K562 (cell line): Measurements from ENCODE around the gene GPD1L. TPM values are rescaled to one million over a fixed set of nuclear protein-coding genes. Genes with fewer than 3 reads are reported as not detected.

Source experiments
- ATAC-seq: fragments of 200-7000 bp; cut with Tn5 transposase; 3 replicates; pipeline ENCODE4 v1.9.1; 2020; ENCODE audit warnings: moderate library complexity
- BruUV-seq: library from RNA; stranded (reverse); fragments of 400-500 nt; replicated peaks from 2 replicates; lab custom pipeline; 2021; lab: Mats Ljungman, UMichigan
- CTCF ChIA-PET: fragments of 300-600 bp; formaldehyde crosslinking; extraction: SDS; loops from one replicate; lab custom pipeline; 2021; ENCODE audit warnings: low intra/inter-chr PET ratio; lab: Yijun Ruan, JAX
- POLR2A ChIA-PET: fragments of 300-600, 350-650 bp; sonication (Branson Sonifier 250); formaldehyde crosslinking; extraction: SDS; loops from one replicate; lab custom pipeline; 2021; ENCODE audit warnings: antibody characterized with exemption, inconsistent platforms; lab: Yijun Ruan, JAX
- DNase-seq, 4 experiments: peaks; one replicate each; pipeline versions ENCODE4 v3.0.0 to v3.0.0-alpha.2; 2011 to 2018; ENCODE audit warnings: low spot score in 3 of 4, mixed read lengths in 3 of 4; ENCODE audit errors: extremely low read depth in 1 of 4
- FAIRE-seq: peaks from 2 replicates; lab custom pipeline; 2011; peaks lifted over from hg19 to GRCh38; lab: Jason Lieb, UNC
- H2AFZ ChIP-seq: 2 replicates; pipeline ENCODE4 v1.6.0; 2011; ENCODE audit warnings: low read depth, low read length, control low read depth, inconsistent platforms
- H3K27ac ChIP-seq: fragments of 200-600 bp; 3 replicates; pipeline ENCODE4 v1.8.0; 2011; ENCODE audit warnings: low read depth, mild to moderate bottlenecking, control low read depth, inconsistent platforms, low read length, moderate library complexity, mixed read lengths; ENCODE audit errors: extremely low read depth
- H3K27me3 ChIP-seq, 2 experiments: fragments of 300-600 bp in 1 of 2; 2 replicates in 1 of 2; 3 replicates in 1 of 2; pipeline versions ENCODE4 v1.6.0 to v1.8.0; 2011; ENCODE audit warnings: inconsistent platforms in 2 of 2, low read length in 2 of 2, mild to moderate bottlenecking in 1 of 2, mixed read lengths in 1 of 2, moderate library complexity in 1 of 2; ENCODE audit not compliant: control insufficient read depth in 2 of 2, insufficient read depth in 2 of 2
- H3K36me3 ChIP-seq: fragments of 300-600 bp; 3 replicates; pipeline ENCODE4 v1.8.0; 2011; ENCODE audit warnings: mild to moderate bottlenecking, low read length, inconsistent platforms; ENCODE audit not compliant: control insufficient read depth, insufficient read depth
- H3K4me1 ChIP-seq, 2 experiments: fragments of 200-600 bp in 1 of 2; replicated peaks in 1 of 2; 2 replicates in 1 of 2; 3 replicates in 1 of 2; pipeline versions ENCODE4 v1.5.1 to v1.8.0; 2011; ENCODE audit warnings: inconsistent platforms in 2 of 2, low read length in 2 of 2, mild to moderate bottlenecking in 1 of 2, mixed read lengths in 1 of 2, moderate library complexity in 1 of 2; ENCODE audit not compliant: control insufficient read depth in 2 of 2, insufficient read depth in 2 of 2
- H3K4me2 ChIP-seq: 2 replicates; pipeline ENCODE4 v1.6.1; 2011; ENCODE audit warnings: low read length, control low read depth, inconsistent platforms, mixed read lengths; ENCODE audit not compliant: insufficient read depth
- H3K4me3 ChIP-seq: fragments of 200-600 bp; sonication (generic), shearing (Covaris generic); 2 replicates; pipeline ENCODE4 v1.5.1; 2016; ENCODE audit warnings: control low read depth, inconsistent platforms
- H3K79me2 ChIP-seq: fragments of 200-600 bp; 3 replicates; pipeline ENCODE4 v1.8.0; 2011; ENCODE audit warnings: low read length, inconsistent platforms; ENCODE audit not compliant: control insufficient read depth, insufficient read depth
- H3K9ac ChIP-seq, 2 experiments: 2 replicates each; pipeline versions ENCODE4 v1.6.0 to v1.6.1; 2011; ENCODE audit warnings: low read depth in 2 of 2, low read length in 2 of 2, control low read depth in 1 of 2, inconsistent platforms in 1 of 2, mild to moderate bottlenecking in 1 of 2, mixed read lengths in 1 of 2; ENCODE audit not compliant: insufficient read depth in 1 of 2
- H3K9me1 ChIP-seq: one replicate; pipeline ENCODE4 v1.6.0; 2011; ENCODE audit warnings: inconsistent platforms, mild to moderate bottlenecking, low read length, moderate library complexity; ENCODE audit not compliant: control insufficient read depth, insufficient read depth
- H3K9me3 ChIP-seq: replicated peaks from 2 replicates; pipeline ENCODE4 v1.5.1; 2011; ENCODE audit warnings: low read depth, low read length, inconsistent platforms; ENCODE audit not compliant: control insufficient read depth, insufficient read depth
- H4K20me1 ChIP-seq: replicated peaks from 2 replicates; pipeline ENCODE4 v1.6.1; 2011; ENCODE audit warnings: low read length, inconsistent platforms, mixed read lengths; ENCODE audit not compliant: control insufficient read depth, insufficient read depth
- CREB1 ChIP-seq, 2 experiments: sonication (generic) in 1 of 2; formaldehyde crosslinking in 1 of 2; IDR thresholded peaks; 2 replicates each; pipeline versions ENCODE4 v1.6.1 to v1.8.0; 2012 to 2022; ENCODE audit warnings: inconsistent platforms in 1 of 2, mild to moderate bottlenecking in 1 of 2, missing genetic modification reagents in 1 of 2, moderate library complexity in 1 of 2
- NFIX ChIP-seq: fragments of 250-450 bp; sonication (Bioruptor Pico); IDR thresholded peaks from 2 replicates; pipeline ENCODE4 v1.4.0; 2020; ENCODE audit warnings: low read depth, mild to moderate bottlenecking, moderate library complexity
- NR3C1 ChIP-seq: sonication (generic); formaldehyde crosslinking; IDR thresholded peaks from 2 replicates; pipeline ENCODE4 v1.8.1; 2022; ENCODE audit warnings: missing genetic modification reagents
- PHB2 ChIP-seq: fragments of 450-650 bp; IDR thresholded peaks from 2 replicates; pipeline ENCODE4 v1.6.1; 2017; ENCODE audit warnings: low read depth
- SIN3B ChIP-seq: fragments of 450-650 bp; IDR thresholded peaks from 2 replicates; pipeline ENCODE4 v1.6.1; 2017; ENCODE audit warnings: low read depth, mild to moderate bottlenecking, moderate library complexity
- TAL1 ChIP-seq: fragments of 450-650 bp; IDR thresholded peaks from 2 replicates; pipeline ENCODE4 v1.6.1; 2016; ENCODE audit warnings: mild to moderate bottlenecking
- TCFL5 ChIP-seq: fragments of 250-450 bp; sonication (Bioruptor Pico); conservative IDR thresholded peaks from 2 replicates; pipeline ENCODE4 v1.6.1; 2021; ENCODE audit warnings: mild to moderate bottlenecking, moderate library complexity, matching md5 sums
- ZNF699 ChIP-seq: fragments of 250-450 bp; sonication (Bioruptor Pico); IDR thresholded peaks from 2 replicates; pipeline ENCODE4 v1.8.0; 2021; ENCODE audit warnings: mild to moderate bottlenecking, moderate library complexity; ENCODE audit not compliant: insufficient replicate concordance
- WGBS: fragments of 100-300 bp; shearing (Covaris generic); methylation state at CpG from one replicate; pipeline ENCODE4 v1.1.6; 2016; ENCODE audit warnings: low coverage, mixed read lengths; ENCODE audit not compliant: insufficient coverage; ENCODE audit errors: missing lambda C conversion rate; 5-methylcytosine and 5-hydroxymethylcytosine counted together
- in situ Hi-C: fragments of 300-500 bp; cut with MboI; formaldehyde crosslinking; loops from 4 replicates; pipeline ENCODE4 v1.15.0; 2018; ENCODE audit warnings: inconsistent platforms, mixed read lengths
- intact Hi-C: fragments of 100-400 bp; cut with micrococcal nuclease; formaldehyde crosslinking; loops from 2 replicates; pipeline ENCODE4 v1.14.2; 2022
- polyA plus RNA-seq, 8 experiments: library from polyadenylated mRNA; depleted of rRNA in 4 of 8; stranded (reverse) in 5 of 8; unstranded in 3 of 8; fragments of >200 nt; fragmentation: Nextera tagmentation in 2 of 8; fragmentation: Illumina TruSeq in 1 of 8; extraction: Ambion mirVana in 2 of 8; extraction: Trizol in 1 of 8; gene quantifications; 2 replicates each; pipeline versions ENCODE4 v1.2.1 to v1.2.3, GENCODE V29; 2011 to 2014; ENCODE audit warnings: inconsistent platforms in 1 of 8, missing spikeins in 1 of 8
- total RNA-seq, 7 experiments: library from RNA; depleted of rRNA in 6 of 7; stranded (reverse); fragments of >200 nt in 6 of 7; fragmentation: Illumina TruSeq in 2 of 7; extraction: Trizol in 2 of 7; gene quantifications; 2 replicates each; pipeline versions ENCODE4 v1.2.1 to v1.2.3, GENCODE V29; 2011 to 2021; ENCODE audit warnings: low replicate concordance in 1 of 7
- TF ChIP-seq, protein P1 (sequence below): fragments of 250-450 bp; sonication (Bioruptor Pico); IDR thresholded peaks from 2 replicates; pipeline ENCODE4 v1.4.0; 2020
- TF ChIP-seq, protein P2 (sequence below): fragments of 250-450 bp; sonication (Bioruptor Pico); IDR thresholded peaks from 2 replicates; pipeline ENCODE4 v1.4.0; 2020
- TF ChIP-seq, protein P3 (sequence below), 2 experiments: fragments of 450-650 bp; conservative IDR thresholded peaks; 2 replicates each; pipeline ENCODE4 v1.6.1; 2017; ENCODE audit warnings: mild to moderate bottlenecking in 2 of 2, moderate library complexity in 2 of 2

Gene GPD1L
- total and polyA plus RNA-seq, 9 of the 15 experiments (the other 6 are each of a cell fraction or from before 2014, with no cell fraction given), result 1.6 to 17.3 (median 12.3) TPM

DNA sequence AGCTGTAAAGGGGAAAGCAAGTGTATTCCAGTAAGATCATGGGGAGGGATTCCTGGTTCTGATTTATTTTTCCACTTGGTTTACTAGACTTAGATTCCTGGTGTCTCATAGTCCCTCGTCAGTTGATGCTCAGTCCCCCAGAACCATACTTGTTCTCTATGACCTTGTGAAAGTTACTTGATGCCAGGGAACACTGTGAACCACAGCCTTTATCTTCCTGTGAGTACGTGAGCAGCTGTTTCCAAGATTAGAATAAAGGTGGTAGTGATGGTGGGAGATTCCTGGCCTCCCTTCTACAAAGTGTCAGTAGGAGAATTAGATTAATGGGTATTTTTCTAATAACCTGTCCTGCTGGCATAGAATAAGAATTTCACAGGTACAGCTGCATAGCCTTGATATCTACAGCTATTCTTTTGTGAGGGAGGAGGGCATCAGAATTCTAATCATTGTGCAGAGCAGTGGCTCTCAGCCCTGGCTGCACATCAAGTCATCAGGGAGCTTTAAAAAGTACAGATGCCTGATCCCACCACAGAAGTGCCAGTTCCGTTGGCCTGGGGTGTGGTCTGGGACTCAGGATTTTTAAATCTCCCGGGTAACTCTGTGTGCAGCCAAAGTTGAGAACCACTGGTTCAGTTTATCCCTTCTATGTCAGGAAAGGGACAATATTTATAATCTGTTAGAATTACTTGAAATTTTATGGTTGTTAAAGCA is 20.0 kb downstream of the GPD1L start (continued):
- TF ChIP-seq, protein P1, sequence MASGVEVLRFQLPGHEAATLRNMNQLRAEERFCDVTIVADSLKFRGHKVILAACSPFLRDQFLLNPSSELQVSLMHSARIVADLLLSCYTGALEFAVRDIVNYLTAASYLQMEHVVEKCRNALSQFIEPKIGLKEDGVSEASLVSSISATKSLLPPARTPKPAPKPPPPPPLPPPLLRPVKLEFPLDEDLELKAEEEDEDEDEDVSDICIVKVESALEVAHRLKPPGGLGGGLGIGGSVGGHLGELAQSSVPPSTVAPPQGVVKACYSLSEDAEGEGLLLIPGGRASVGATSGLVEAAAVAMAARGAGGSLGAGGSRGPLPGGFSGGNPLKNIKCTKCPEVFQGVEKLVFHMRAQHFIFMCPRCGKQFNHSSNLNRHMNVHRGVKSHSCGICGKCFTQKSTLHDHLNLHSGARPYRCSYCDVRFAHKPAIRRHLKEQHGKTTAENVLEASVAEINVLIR (CRISPR knock-in tag), result no peak
- no peak for TF ChIP-seq ZNF699 (CRISPR knock-in tag)

DNA sequence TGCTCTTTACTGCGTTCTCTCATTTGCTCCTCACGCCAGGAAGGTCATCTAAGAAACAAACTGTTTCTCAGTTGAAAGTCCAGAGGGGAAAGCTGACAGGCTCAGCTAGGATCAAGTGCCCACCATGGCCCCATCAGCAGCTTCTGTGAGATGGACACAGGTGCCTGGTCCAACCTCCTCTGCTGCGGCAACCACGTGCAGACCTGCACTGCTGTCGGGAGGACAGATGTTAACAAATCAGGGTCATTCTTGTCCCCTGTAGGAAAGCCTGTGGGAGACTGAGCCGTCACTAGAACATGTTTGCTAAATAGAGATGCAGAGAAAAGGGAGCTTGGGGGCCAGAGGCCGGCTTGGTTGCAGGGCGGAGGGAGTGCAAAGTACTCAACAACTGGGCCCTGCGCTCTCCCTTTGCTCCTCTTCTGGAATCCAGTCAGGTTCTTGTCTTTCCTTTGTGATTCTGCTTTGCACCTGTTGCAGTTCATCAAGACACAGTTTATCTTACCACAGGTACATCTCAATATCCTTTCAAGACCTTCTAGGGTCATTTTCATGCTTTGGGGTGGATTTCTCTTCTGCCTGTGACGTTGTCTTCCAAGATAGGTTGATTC is 20.9 kb downstream of the GPD1L start:
- H3K4me3 ChIP-seq, result no peak overlapping the region
- no peaks in the 10 kb centered on the region for H3K36me3 ChIP-seq
- ChIA-PET CTCF (no interaction called here), POLR2A (interaction anchor here (0.9 kb wide), 1 partner anchor 21 kb away, joined by 5 read pairs; the partner anchor contains the start of gene GPD1L)
- no peak overlapping the region for H2AFZ ChIP-seq
- in situ Hi-C loops (no loop called here), intact Hi-C loops (no loop called here)
- no peaks in the 10 kb centered on the region for H3K4me1 ChIP-seq
- no peak overlapping the region for H3K9ac ChIP-seq
- no TSS peak for BruUV-seq
- H3K9me3 ChIP-seq, result no peaks in the 10 kb centered on the region
- FAIRE-seq (no peak), DNase-seq (no peak), ATAC-seq (no peak)
- H3K79me2 ChIP-seq, result no peaks in the 10 kb centered on the region
- no peaks in the 10 kb centered on the region for H3K27me3 ChIP-seq
- peaks cover 4% of the 10 kb centered on the region for H4K20me1 ChIP-seq
- no peak overlapping the region for H3K27ac ChIP-seq
- WGBS, result 45% methylated on average over 10 of the region's 10 CpGs
- no peaks in the 10 kb centered on the region for H3K9me1 ChIP-seq
- no peak overlapping the region for H3K4me2 ChIP-seq
- TF ChIP-seq PHB2 (no peak), SIN3B (no peak), TCFL5 (CRISPR knock-in tag) (no peak), NR3C1 (no peak), TAL1 (no peak), CREB1 (IDR thresholded peaks at IDR 0.05) (no peak), CREB1 (CRISPR knock-in tag; IDR thresholded peaks at IDR 0.05) (no peak), NFIX (CRISPR knock-in tag) (no peak)
- TF ChIP-seq, protein P2, sequence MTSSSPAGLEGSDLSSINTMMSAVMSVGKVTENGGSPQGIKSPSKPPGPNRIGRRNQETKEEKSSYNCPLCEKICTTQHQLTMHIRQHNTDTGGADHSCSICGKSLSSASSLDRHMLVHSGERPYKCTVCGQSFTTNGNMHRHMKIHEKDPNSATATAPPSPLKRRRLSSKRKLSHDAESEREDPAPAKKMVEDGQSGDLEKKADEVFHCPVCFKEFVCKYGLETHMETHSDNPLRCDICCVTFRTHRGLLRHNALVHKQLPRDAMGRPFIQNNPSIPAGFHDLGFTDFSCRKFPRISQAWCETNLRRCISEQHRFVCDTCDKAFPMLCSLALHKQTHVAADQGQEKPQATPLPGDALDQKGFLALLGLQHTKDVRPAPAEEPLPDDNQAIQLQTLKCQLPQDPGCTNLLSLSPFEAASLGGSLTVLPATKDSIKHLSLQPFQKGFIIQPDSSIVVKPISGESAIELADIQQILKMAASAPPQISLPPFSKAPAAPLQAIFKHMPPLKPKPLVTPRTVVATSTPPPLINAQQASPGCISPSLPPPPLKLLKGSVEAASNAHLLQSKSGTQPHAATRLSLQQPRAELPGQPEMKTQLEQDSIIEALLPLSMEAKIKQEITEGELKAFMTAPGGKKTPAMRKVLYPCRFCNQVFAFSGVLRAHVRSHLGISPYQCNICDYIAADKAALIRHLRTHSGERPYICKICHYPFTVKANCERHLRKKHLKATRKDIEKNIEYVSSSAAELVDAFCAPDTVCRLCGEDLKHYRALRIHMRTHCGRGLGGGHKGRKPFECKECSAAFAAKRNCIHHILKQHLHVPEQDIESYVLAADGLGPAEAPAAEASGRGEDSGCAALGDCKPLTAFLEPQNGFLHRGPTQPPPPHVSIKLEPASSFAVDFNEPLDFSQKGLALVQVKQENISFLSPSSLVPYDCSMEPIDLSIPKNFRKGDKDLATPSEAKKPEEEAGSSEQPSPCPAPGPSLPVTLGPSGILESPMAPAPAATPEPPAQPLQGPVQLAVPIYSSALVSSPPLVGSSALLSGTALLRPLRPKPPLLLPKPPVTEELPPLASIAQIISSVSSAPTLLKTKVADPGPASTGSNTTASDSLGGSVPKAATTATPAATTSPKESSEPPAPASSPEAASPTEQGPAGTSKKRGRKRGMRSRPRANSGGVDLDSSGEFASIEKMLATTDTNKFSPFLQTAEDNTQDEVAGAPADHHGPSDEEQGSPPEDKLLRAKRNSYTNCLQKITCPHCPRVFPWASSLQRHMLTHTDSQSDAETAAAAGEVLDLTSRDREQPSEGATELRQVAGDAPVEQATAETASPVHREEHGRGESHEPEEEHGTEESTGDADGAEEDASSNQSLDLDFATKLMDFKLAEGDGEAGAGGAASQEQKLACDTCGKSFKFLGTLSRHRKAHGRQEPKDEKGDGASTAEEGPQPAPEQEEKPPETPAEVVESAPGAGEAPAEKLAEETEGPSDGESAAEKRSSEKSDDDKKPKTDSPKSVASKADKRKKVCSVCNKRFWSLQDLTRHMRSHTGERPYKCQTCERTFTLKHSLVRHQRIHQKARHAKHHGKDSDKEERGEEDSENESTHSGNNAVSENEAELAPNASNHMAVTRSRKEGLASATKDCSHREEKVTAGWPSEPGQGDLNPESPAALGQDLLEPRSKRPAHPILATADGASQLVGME (CRISPR knock-in tag), result no peak
- TF ChIP-seq, protein P3, sequence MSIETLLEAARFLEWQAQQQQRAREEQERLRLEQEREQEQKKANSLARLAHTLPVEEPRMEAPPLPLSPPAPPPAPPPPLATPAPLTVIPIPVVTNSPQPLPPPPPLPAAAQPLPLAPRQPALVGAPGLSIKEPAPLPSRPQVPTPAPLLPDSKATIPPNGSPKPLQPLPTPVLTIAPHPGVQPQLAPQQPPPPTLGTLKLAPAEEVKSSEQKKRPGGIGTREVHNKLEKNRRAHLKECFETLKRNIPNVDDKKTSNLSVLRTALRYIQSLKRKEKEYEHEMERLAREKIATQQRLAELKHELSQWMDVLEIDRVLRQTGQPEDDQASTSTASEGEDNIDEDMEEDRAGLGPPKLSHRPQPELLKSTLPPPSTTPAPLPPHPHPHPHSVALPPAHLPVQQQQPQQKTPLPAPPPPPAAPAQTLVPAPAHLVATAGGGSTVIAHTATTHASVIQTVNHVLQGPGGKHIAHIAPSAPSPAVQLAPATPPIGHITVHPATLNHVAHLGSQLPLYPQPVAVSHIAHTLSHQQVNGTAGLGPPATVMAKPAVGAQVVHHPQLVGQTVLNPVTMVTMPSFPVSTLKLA (conservative IDR thresholded peaks at IDR 0.05), result no peak
